ENCODE measurements around the gene DERA.
"Not testable (repeated sequence)": the region's sequence is repeated elsewhere in the genome, so short reads cannot be mapped to it uniquely, and the experiment has no call there.

DERA gene

GRCh38 chr12:15873556-15873955 is 37.6 kb upstream of the DERA start:
- no peak for TF ChIP-seq ZNF658 (tag by site-specific recombination; IDR thresholded peaks at IDR 0.05)
- no peak for TF ChIP-seq ZNF280C (tag by site-specific recombination; IDR thresholded peaks at IDR 0.05)
- no peak for TF ChIP-seq ZNF654 (tag by site-specific recombination; IDR thresholded peaks at IDR 0.05; ENCODE audit: low read depth)
- no peak for TF ChIP-seq ZNF701 (tag by site-specific recombination; IDR thresholded peaks at IDR 0.05)
- no peak for TF ChIP-seq ZFP41 (tag by site-specific recombination; IDR thresholded peaks at IDR 0.05; ENCODE audit: borderline replicate concordance)
- TF ChIP-seq ZBTB11 (tag by site-specific recombination; conservative IDR thresholded peaks at IDR 0.05; ENCODE audit: low read depth), result no peak
- TF ChIP-seq YY2 (tag by site-specific recombination; IDR thresholded peaks at IDR 0.05), result no peak
- TF ChIP-seq ZNF704 (tag by site-specific recombination; IDR thresholded peaks at IDR 0.05), result no peak
- no peak for TF ChIP-seq SALL2 (tag by site-specific recombination; IDR thresholded peaks at IDR 0.05; ENCODE audit: borderline replicate concordance)
- TF ChIP-seq ZNF624 (tag by site-specific recombination; IDR thresholded peaks at IDR 0.05), result no peak
- TF ChIP-seq ZNF175 (tag by site-specific recombination; IDR thresholded peaks at IDR 0.05), result no peak
- TF ChIP-seq ZNF610 (tag by site-specific recombination; IDR thresholded peaks at IDR 0.05; ENCODE audit: borderline replicate concordance), result no peak
- no peak for TF ChIP-seq ZNF48 (tag by site-specific recombination; IDR thresholded peaks at IDR 0.05)
- no peak for TF ChIP-seq ZBTB6 (tag by site-specific recombination; IDR thresholded peaks at IDR 0.05)
- TF ChIP-seq ZNF513 (tag by site-specific recombination; IDR thresholded peaks at IDR 0.05), result no peak
- TF ChIP-seq ZNF157 (tag by site-specific recombination; IDR thresholded peaks at IDR 0.05), result no peak
- no peak for TF ChIP-seq ZNF248 (tag by site-specific recombination; IDR thresholded peaks at IDR 0.05)

GRCh38 chr12:15874556-15875145 is 36.5 kb upstream of the DERA start:
- CTCF ChIA-PET; H3K4me3 ChIP-seq (ENCODE audit: low read depth, low read length); H3K36me3 ChIP-seq (ENCODE audit: control insufficient read depth in 2 of 2, insufficient read depth in 1 of 2, low read length in 2 of 2); H3K27ac ChIP-seq (ENCODE audit: extremely low read depth, low read depth, low read length); H3K9me3 ChIP-seq (ENCODE audit: control insufficient read depth, insufficient read depth, low read depth, low read length); POLR2A ChIA-PET; H3K4me1 ChIP-seq (ENCODE audit: control insufficient read depth, insufficient read depth, low read length): not testable (repeated sequence)

More at GRCh38 chr12:15873556-15873955, 37.6 kb upstream of the DERA start:
- H3K27ac ChIP-seq (ENCODE audit: extremely low read depth, low read depth, low read length), result no peak overlapping the region
- no peaks in the 10 kb centered on the region for H3K4me1 ChIP-seq (ENCODE audit: control insufficient read depth, insufficient read depth, low read length)
- POLR2A ChIA-PET, result no interaction called here
- CTCF ChIA-PET, result interaction anchor here (0.7 to 1.1 kb wide), 3 partner anchors 15 to 289 kb away, joined by 3 read pairs; no protein-coding TSS in a partner anchor
- H3K4me3 ChIP-seq (ENCODE audit: low read depth, low read length), result no peak overlapping the region
- no peaks in the 10 kb centered on the region for H3K9me3 ChIP-seq (ENCODE audit: control insufficient read depth, insufficient read depth, low read depth, low read length)
- H3K36me3 ChIP-seq (ENCODE audit: control insufficient read depth in 2 of 2, insufficient read depth in 1 of 2, low read length in 2 of 2), result no peaks in the 10 kb centered on the region

Measured in HEK293 (cell line).